DOHH2 (cell line): Measurements from ENCODE around the gene PIGT.

Source experiments
- H3F3A ChIP-seq: fragments of 200-600 bp; sonication (generic), shearing (Covaris generic); 2 replicates; pipeline ENCODE4 v1.6.0; 2016; ENCODE audit warnings: antibody characterized with exemption, mild to moderate bottlenecking; ENCODE audit not compliant: control insufficient read depth, insufficient read depth
- H3K27ac ChIP-seq: fragments of 200-600 bp; sonication (generic); 2 replicates; pipeline ENCODE4 v1.5.1; 2014; ENCODE audit warnings: low read depth, mild to moderate bottlenecking, low read length, moderate library complexity
- H3K27me3 ChIP-seq: fragments of 200-600 bp; sonication (generic); 2 replicates; pipeline ENCODE4 v1.6.1; 2014; ENCODE audit warnings: mild to moderate bottlenecking, low read length, mixed read lengths; ENCODE audit not compliant: control insufficient read depth
- H3K36me3 ChIP-seq: fragments of 200-600 bp; sonication (generic); 2 replicates; pipeline ENCODE4 v1.6.1; 2014; ENCODE audit warnings: mild to moderate bottlenecking, low read length, moderate library complexity, mixed read lengths; ENCODE audit not compliant: control insufficient read depth
- H3K4me1 ChIP-seq: fragments of 200-600 bp; sonication (generic); 2 replicates; pipeline ENCODE4 v1.6.1; 2014; ENCODE audit warnings: mild to moderate bottlenecking, low read length, mixed read lengths; ENCODE audit not compliant: control insufficient read depth
- H3K4me2 ChIP-seq: fragments of 200-600 bp; sonication (generic); 2 replicates; pipeline ENCODE4 v1.6.0; 2014; ENCODE audit warnings: mild to moderate bottlenecking, low read length, moderate library complexity
- H3K4me3 ChIP-seq: fragments of 200-600 bp; sonication (generic); 2 replicates; pipeline ENCODE4 v1.5.1; 2014; ENCODE audit warnings: mild to moderate bottlenecking, low read length, mixed read lengths
- H3K79me2 ChIP-seq: fragments of 200-600 bp; sonication (generic); 2 replicates; pipeline ENCODE4 v1.6.1; 2014; ENCODE audit warnings: mild to moderate bottlenecking, low read length, mixed read lengths; ENCODE audit not compliant: control insufficient read depth
- H3K9me2 ChIP-seq: fragments of 200-600 bp; sonication (generic); replicated peaks from 2 replicates; pipeline ENCODE4 v1.6.1; 2014; ENCODE audit warnings: mild to moderate bottlenecking, low read length, mixed read lengths; ENCODE audit not compliant: control insufficient read depth
- H3K9me3 ChIP-seq: fragments of 200-600 bp; sonication (generic); 2 replicates; pipeline ENCODE4 v1.6.1; 2014; ENCODE audit warnings: antibody characterized with exemption, low read length, mixed read lengths; ENCODE audit not compliant: control insufficient read depth, insufficient read depth
- H4K20me1 ChIP-seq: fragments of 200-600 bp; sonication (generic); 2 replicates; pipeline ENCODE4 v1.6.0; 2014; ENCODE audit warnings: low read depth, mild to moderate bottlenecking, antibody characterized with exemption, low read length, moderate library complexity; ENCODE audit not compliant: control insufficient read depth, insufficient read depth
- EZH2phosphoT487 ChIP-seq: fragments of 200-600 bp; sonication (generic); IDR thresholded peaks from 2 replicates; pipeline ENCODE4 v1.6.1; 2017; ENCODE audit warnings: borderline replicate concordance, mild to moderate bottlenecking, antibody characterized with exemption, low read length, moderate library complexity, mixed read lengths
- TF ChIP-seq, protein P1 (sequence below): fragments of 200-600 bp; sonication (generic); IDR thresholded peaks from one replicate; pipeline ENCODE4 v1.5.1; 2014; ENCODE audit warnings: antibody characterized with exemption, mild to moderate bottlenecking, low read depth, low read length; ENCODE audit not compliant: poor library complexity, severe bottlenecking

PIGT gene

GRCh38 chr20:45372241-45372640 is 43.7 kb upstream of the PIGT start:
- peaks cover 14% of the 10 kb centered on the region for H4K20me1 ChIP-seq
- no peaks in the 10 kb centered on the region for H3K9me3 ChIP-seq
- no peak overlapping the region for H3K27ac ChIP-seq
- no peaks in the 10 kb centered on the region for H3K27me3 ChIP-seq
- H3K4me2 ChIP-seq, result no peak overlapping the region
- no peak overlapping the region for H3K4me3 ChIP-seq
- TF ChIP-seq, protein P1, sequence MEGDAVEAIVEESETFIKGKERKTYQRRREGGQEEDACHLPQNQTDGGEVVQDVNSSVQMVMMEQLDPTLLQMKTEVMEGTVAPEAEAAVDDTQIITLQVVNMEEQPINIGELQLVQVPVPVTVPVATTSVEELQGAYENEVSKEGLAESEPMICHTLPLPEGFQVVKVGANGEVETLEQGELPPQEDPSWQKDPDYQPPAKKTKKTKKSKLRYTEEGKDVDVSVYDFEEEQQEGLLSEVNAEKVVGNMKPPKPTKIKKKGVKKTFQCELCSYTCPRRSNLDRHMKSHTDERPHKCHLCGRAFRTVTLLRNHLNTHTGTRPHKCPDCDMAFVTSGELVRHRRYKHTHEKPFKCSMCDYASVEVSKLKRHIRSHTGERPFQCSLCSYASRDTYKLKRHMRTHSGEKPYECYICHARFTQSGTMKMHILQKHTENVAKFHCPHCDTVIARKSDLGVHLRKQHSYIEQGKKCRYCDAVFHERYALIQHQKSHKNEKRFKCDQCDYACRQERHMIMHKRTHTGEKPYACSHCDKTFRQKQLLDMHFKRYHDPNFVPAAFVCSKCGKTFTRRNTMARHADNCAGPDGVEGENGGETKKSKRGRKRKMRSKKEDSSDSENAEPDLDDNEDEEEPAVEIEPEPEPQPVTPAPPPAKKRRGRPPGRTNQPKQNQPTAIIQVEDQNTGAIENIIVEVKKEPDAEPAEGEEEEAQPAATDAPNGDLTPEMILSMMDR, result no peak
- no peak for TF ChIP-seq EZH2phosphoT487
- H3K9me2 ChIP-seq, result no peaks in the 10 kb centered on the region
- peaks cover 44% of the 10 kb centered on the region for H3K4me1 ChIP-seq
- H3F3A ChIP-seq, result peaks cover 22% of the 10 kb centered on the region
- H3K36me3 ChIP-seq, result peaks cover 15% of the 10 kb centered on the region
- H3K79me2 ChIP-seq, result peaks cover 10% of the 10 kb centered on the region

DNA sequence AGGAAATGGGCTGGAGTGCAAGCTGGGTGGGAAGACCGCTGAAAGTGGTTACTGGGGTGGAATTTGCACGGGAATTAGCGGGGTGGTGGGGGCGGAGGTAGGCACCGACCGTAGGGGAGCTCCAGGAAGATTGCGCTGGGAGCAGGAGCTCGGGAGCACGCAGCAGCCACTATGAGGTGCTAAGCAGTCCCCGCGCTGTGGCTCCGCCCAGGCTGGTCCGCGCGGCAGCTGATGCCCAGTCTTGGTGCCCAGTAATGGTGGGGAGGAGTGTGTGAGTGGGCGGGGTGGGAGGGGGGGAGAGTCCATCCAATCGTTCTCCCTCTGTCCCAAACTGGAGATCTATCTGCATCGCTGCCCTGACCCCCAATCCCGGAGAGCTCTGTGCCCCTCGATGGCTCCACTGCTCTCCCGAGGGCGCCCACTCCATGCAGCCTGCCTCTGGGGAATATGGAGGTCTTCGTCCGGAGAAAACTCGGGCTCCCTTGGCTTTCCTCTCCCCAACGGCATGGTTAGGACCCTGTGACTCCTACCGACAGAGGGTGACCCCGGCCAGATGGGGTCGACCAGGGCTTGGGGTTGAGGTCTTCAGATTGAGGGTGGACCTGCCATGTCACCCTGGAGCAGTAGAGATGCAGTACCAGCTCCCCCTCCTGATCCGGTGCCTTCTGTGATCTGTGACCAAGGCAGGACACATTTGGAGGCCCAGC is 43.1 kb upstream of the PIGT start:
- Histone ChIP-seq H3K4me3 (peak overlapping the region; percentile 69), H3K27ac (peak overlapping the region; percentile 40), H3K9me2 (no peaks in the 10 kb centered on the region), H3K4me2 (peak overlapping the region; percentile 73), H3K9me3 (no peaks in the 10 kb centered on the region), H3K79me2 (peaks cover 7% of the 10 kb centered on the region; the same call in 1 of the 2 replicates), H3K36me3 (peaks cover 9% of the 10 kb centered on the region), H3K4me1 (peaks cover 38% of the 10 kb centered on the region), H4K20me1 (peaks cover 9% of the 10 kb centered on the region), H3F3A (peaks cover 17% of the 10 kb centered on the region), H3K27me3 (no peaks in the 10 kb centered on the region)
- TF ChIP-seq EZH2phosphoT487, result no peak
- TF ChIP-seq, protein P1, result no peak

- H3K36me3 ChIP-seq, result peaks cover 7% of the 10 kb centered on the region
- no peak for TF ChIP-seq EZH2phosphoT487
- TF ChIP-seq, protein P1, result peak; percentile 97
- no peaks in the 10 kb centered on the region for H3K27me3 ChIP-seq
- peaks cover 12% of the 10 kb centered on the region for H3F3A ChIP-seq
- peak overlapping the region; percentile 69 for H3K4me3 ChIP-seq
- H3K79me2 ChIP-seq, result peaks cover 7% of the 10 kb centered on the region; the same call in 1 of the 2 replicates
- H4K20me1 ChIP-seq, result peaks cover 6% of the 10 kb centered on the region; the same call in 1 of the 2 replicates
- no peaks in the 10 kb centered on the region for H3K9me3 ChIP-seq
- H3K4me1 ChIP-seq, result peaks cover 31% of the 10 kb centered on the region
- H3K4me2 ChIP-seq, result peak overlapping the region; percentile 73
- peak overlapping the region; percentile 40 for H3K27ac ChIP-seq
- H3K9me2 ChIP-seq, result no peaks in the 10 kb centered on the region
Measured at GRCh38 chr20:45373353-45374100, 42.4 kb upstream of the PIGT start.
